Measurements from ENCODE around the gene ARHGEF2. TPM values are rescaled to one million over a fixed set of nuclear protein-coding genes. Genes with fewer than 3 reads are reported as not detected.

ARHGEF2 gene
- total and polyA plus RNA-seq, 9 of the 15 experiments (the other 6 are each of a cell fraction or from before 2014, with no cell fraction given) = 7.1 to 162 (median 62.2) TPM

- TF ChIP-seq ZNF609 (CRISPR knock-in tag; IDR thresholded peaks at IDR 0.05; ENCODE audit: borderline replicate concordance) (no peak), IRF2 (CRISPR knock-in tag; IDR thresholded peaks at IDR 0.05) (no peak), ZNF280B (CRISPR knock-in tag; IDR thresholded peaks at IDR 0.05) (no peak), RBM25 (IDR thresholded peaks at IDR 0.05; ENCODE audit: low read depth, low read length, severe bottlenecking) (no peak), RERE (CRISPR knock-in tag; IDR thresholded peaks at IDR 0.05; ENCODE audit: borderline replicate concordance) (no peak), CXXC5 (CRISPR knock-in tag; IDR thresholded peaks at IDR 0.05) (0 out of 2 replicates have a peak, but pooled peaks have one; percentile 32), ZNF444 (CRISPR knock-in tag; IDR thresholded peaks at IDR 0.05) (no peak), POLR2B (IDR thresholded peaks at IDR 0.05; ENCODE audit: low read depth, partially characterized antibody) (peak; percentile 83), GABPA (tag; conservative IDR thresholded peaks at IDR 0.05; ENCODE audit: low read depth) (peak; percentile 97), NFIC (IDR thresholded peaks at IDR 0.05) (peak; percentile 7; the same call in 1 of the 2 replicates), SAFB (IDR thresholded peaks at IDR 0.05; ENCODE audit: borderline replicate concordance, low read depth, low read length) (no peak), TCF7 (IDR thresholded peaks at IDR 0.05; ENCODE audit: borderline replicate concordance) (peak; percentile 96), SMAD1 (IDR thresholded peaks at IDR 0.05; ENCODE audit: low read depth, low read length, partially characterized antibody) (peak; percentile 53), TCFL5 (CRISPR knock-in tag; conservative IDR thresholded peaks at IDR 0.05) (no peak)
Observed at GRCh38 chr1:156020293-156021092, 42.1 kb upstream of the ARHGEF2 start, which contains the start of gene SSR2 (continued).

Measured in K562 (cell line).